ENCODE data around the gene EPG5.
A peak's percentile ranks its signal among the peaks of the same experiment; 100 is the strongest.
"Not testable (repeated sequence)": the region's sequence is repeated elsewhere in the genome, so short reads cannot be mapped to it uniquely, and the experiment has no call there.

Gene EPG5

GRCh38 chr18:45860971-45861370, 106.2 kb downstream of the EPG5 start:
- no peak for DNase-seq

- no peak for DNase-seq
Observed at GRCh38 chr18:45860492-45860891, 106.6 kb downstream of the EPG5 start.

GRCh38 chr18:45859334-45859733, 107.8 kb downstream of the EPG5 start:
- DNase-seq, result no peak

GRCh38 chr18:45856531-45856930, 110.6 kb downstream of the EPG5 start:
- no peak for DNase-seq

GRCh38 chr18:45854036-45854586, 113.0 kb downstream of the EPG5 start:
- no peak for DNase-seq

DNA sequence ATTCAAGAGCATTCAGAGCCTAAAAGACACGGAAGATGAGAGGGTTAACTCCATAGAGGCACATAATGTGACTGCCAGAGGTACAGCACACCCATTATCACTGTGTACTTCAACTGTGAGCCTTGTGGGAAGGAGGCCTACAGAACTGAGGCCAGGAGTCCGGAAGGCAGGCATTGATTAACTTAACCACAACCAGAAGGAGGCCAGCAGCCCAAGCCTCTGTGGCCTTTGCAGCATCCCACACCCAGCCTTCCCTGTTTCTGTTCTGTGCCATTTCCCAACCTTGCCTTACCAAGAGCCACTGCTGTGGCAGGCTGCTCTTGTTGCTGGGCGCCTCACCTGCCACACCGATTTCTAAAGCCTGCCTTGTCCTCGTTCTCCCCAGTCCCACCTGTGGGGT, 114.5 kb downstream of the EPG5 start:
- no peak for DNase-seq

DNA sequence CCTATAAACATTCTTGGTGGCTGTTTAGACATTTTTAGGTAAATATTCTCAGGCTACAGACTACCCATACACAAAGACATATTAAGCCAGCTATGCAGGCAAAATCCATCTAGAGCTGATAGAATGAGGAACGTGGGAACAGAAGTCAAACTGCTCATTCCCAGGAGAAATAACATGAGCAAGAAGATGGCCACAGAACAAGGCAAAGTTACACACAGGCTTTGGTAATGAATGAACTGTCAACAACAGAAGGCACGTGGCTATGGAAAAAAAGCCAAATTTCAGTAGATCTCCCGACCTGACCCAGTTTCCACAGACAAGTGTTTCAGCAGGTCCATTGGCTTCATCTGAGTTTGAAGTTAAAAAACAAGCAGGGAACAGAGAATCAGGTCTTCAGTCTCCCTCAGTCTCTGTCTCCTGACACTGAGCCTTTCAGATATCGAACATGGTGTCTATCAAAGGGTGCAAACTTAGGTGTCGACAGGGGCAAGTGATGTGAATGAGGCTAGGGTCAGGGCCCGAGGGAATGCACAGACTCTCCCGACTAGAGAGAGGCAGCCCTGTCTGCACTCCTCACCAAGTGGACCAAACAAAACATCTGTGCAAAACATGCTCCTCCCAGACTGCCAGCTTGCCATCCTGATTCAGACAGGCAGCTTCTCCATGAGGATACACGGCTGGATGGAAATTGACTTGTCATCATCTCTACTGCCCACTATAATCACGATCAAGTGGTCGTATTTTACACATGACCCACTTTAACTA, 115.8 kb downstream of the EPG5 start:
- no peak for DNase-seq

- DNase-seq, result no peak
Observed at GRCh38 chr18:45850021-45850420, 117.1 kb downstream of the EPG5 start.

DNA sequence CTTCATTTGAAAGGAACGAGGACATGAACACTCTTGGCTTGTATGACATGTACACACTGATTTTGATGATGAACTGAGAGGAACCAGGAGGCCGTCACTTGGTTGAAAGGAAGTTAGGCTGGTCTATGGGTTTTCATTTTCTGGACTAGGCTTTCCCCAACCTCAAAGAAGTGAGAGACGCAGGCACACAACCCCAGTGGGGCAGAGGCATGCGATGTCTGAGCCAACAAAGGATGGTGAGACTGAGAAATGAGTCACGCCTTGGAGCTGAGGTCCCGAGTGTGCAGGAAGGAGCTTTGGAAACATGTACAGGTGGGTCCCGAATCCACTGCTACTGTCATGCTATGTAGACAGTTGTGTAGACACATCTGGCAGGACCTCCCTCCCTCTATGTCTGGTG, 117.6 kb downstream of the EPG5 start:
- DNase-seq, result no peak

- DNase-seq, result not testable (repeated sequence)
Observed at GRCh38 chr18:45848643-45849042, 118.5 kb downstream of the EPG5 start.

GRCh38 chr18:45847119-45847518, 120.0 kb downstream of the EPG5 start:
- no peak for DNase-seq

DNA sequence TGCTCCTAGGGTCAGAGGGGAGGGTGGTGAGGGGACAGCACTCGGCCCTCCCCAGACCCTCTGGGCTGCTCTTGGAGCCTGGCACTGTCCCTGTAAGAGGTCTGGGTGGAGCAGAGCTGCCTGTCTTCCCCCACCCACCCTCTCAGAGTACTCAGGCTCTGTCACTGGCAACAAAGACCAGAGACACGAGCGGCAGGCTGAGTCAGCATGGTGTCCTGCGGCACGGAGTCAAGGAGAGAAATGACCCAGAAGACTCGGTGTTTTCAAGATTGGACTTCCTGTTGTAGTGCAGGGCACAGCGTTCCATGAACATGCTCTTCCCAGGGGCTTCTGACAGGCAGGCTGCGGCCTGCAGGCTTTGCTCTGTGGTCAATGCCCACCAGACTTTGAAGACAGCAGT, 121.7 kb downstream of the EPG5 start:
- no peak for DNase-seq

- DNase-seq, result peak; percentile 11
Observed at GRCh38 chr18:45844938-45845337, 122.2 kb downstream of the EPG5 start.

GRCh38 chr18:45843019-45843418, 124.1 kb downstream of the EPG5 start:
- no peak for DNase-seq

GRCh38 chr18:45841765-45842442, 125.2 kb downstream of the EPG5 start:
- DNase-seq, result no peak

- no peak for DNase-seq
Observed at GRCh38 chr18:45841060-45841764, 125.9 kb downstream of the EPG5 start.

DNA sequence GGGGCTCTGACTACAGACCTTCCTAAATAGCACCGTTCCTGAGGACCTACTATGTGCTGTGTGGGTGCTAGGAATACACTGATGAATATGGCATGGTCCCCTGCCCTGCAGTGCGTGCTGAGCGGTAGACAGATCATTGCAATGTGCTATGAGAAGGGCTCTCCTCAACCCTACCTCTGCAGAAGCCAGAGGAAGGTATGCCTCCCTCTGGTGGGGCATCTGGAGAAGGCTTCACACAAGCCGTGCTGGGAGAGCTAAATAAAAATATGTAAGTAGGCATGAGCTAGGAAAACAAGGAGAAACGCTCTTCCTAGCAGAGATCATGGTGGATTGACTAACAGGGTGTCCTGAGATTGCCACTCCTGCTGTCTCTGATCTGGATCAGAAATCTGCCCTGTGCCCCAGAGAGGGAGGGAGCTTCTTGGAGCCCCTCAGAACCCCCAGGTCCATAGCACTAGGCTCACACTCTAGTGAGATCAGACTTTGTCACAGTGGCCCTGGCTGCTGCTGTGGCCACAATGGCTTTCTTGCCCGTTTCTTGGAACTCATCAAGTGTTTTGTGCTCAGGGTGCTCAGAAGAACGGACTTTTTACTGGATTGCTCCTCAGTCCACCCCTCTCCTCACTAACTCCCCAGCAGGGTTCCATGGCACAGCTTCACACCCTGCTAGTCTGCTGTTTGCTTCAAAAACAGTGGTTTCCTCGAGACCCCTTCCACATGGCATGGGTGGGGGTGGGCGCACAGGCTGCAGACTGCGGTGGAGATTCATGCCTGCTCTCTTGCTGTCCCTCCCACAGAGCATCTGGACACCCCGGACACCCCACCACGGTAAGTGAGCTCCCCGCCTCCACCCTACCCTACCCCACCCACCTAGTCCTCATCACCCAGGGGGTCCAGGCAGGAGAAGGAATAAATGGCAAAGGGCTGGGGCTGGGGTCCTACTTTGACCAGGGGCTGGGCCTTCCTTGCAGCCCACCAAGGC, 127.4 kb downstream of the EPG5 start:
- peak; percentile 64 for DNase-seq

DNA sequence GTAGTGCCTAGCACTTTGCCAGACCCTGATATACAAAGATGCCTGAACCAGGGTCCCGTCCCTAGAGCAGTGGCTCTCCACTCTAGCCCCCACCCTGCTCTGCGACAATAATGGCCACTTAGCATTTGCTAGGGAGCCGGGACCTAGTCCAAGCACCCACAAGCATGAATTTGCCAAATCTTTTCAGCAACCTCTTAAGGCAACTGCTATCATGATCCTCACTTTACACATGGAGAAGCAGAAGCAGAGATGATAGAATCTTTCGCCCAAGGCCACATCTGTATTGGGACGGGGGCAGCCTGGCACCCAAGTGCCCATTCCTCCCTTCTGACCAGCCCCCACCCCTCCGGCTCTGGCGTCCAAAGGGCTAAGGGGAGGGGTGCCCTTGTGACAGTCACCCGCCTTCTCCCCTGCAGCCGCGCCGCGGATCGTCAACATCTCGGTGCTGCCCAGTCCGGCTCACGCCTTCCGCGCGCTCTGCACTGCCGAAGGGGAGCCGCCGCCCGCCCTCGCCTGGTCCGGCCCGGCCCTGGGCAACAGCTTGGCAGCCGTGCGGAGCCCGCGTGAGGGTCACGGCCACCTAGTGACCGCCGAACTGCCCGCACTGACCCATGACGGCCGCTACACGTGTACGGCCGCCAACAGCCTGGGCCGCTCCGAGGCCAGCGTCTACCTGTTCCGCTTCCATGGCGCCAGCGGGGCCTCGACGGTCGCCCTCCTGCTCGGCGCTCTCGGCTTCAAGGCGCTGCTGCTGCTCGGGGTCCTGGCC, 128.6 kb downstream of the EPG5 start:
- peak; percentile 59 for DNase-seq

- no peak for DNase-seq
Observed at GRCh38 chr18:45837283-45838070, 129.7 kb downstream of the EPG5 start.
